RPMI7951 (cell line): ENCODE measurements around the gene RBM42. TPM values are rescaled to one million over a fixed set of nuclear protein-coding genes. Genes with fewer than 3 reads are reported as not detected.

ENCODE experiments used
- DNase-seq: peaks from one replicate; pipeline ENCODE4 v3.0.0-alpha.2; 2012; ENCODE audit warnings: low read depth
- total RNA-seq: library from RNA; depleted of rRNA; stranded (reverse); fragments of >200 nt; shearing (Covaris generic); gene quantifications from 2 replicates; pipeline ENCODE4 v1.2.3, GENCODE V29; 2014

The RBM42 gene
- total RNA-seq, 1 experiment from 2014 or later = 90.8 TPM

DNA sequence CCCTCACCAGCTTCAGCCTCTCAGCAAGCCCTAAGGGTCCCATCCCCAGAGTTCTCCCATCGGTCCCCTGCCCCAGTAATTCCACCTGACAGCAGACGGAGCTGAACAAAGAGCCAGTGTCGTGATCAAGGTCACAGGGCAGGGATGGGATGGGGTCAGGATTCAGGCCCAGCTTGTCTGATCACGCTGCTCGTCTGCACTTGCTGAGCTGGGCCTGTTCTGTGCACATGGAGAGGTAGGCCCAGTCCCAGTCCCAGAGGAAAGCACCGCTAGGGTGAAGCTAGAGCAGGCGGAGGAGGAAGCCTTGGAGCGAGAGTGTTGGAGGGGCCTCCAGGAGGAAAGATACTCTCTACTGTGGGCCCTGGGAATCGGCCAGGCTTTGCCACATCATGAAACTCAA lies 7.1 kb upstream of the RBM42 start:
- no peak for DNase-seq

DNA sequence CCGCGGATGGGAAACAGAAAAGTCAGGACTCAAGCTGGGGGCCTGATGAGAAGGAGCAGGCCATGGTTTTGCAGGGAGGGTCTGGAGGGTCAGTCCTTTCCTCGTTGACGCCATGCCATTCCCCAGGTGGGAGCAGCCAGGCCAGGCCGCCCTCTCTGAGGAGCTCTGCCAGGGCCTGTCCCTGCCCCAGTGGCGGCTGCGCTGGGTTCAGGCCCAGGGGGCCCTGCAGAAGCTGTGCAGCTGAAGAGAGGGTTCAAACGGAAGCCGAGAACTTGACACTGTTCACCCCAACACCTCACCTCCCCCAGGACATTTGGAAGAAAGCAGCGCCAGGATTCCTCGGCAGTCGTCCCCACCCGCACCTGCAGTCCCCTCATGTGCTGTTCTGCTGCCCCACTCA lies 6.1 kb upstream of the RBM42 start:
- no peak for DNase-seq

DNA sequence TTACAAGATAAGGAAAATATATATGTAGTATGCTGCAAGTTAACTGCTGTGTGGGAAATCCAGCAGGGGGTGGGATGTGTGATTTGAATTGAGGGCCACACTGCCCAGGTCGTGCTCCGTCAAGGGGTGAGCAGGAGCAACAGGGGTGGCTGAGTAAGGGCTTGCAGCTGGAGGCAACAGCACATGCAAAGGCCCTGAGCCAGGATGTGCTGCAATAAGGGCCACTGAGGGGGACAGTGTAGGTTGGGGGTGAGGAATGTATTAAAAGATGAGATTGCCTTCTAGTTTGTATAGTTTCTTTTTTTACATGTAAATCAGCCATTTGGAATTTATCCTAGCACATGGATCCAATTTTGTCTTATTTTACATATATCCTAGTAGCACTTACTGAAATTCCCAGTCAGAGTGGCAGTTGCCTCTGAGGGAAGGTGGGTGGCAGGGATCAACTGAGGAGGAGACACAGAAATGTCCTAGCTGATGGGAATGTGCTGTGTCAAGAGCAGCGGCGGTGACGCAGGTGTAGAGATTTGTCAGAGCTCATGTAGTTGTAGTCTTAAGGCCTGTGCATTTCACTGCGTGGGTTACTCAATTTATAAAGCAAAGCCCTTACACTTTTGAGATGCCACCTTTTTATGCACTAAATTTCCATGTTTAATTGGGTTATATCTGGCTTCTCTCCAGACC lies 5.4 kb upstream of the RBM42 start:
- DNase-seq = no peak

- no peak for DNase-seq
Measured at GRCh38 chr19:35628264-35628564, 622 bp upstream of the RBM42 start.

DNA sequence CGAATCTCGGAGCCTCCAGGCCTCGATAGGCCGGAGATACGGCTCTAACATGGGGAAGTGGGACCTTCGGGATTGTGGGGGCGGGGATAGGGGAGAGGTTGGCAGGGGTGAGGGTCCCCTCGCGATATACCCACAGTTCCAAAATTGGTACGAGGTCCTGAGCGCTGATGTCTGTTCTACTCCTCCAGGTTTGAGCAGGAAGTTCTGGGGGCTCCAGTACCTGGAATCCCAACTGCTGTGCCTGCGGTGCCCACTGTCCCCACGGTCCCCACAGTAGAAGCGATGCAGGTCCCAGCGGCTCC lies 447 bp downstream of the RBM42 start:
- no peak for DNase-seq

DNA sequence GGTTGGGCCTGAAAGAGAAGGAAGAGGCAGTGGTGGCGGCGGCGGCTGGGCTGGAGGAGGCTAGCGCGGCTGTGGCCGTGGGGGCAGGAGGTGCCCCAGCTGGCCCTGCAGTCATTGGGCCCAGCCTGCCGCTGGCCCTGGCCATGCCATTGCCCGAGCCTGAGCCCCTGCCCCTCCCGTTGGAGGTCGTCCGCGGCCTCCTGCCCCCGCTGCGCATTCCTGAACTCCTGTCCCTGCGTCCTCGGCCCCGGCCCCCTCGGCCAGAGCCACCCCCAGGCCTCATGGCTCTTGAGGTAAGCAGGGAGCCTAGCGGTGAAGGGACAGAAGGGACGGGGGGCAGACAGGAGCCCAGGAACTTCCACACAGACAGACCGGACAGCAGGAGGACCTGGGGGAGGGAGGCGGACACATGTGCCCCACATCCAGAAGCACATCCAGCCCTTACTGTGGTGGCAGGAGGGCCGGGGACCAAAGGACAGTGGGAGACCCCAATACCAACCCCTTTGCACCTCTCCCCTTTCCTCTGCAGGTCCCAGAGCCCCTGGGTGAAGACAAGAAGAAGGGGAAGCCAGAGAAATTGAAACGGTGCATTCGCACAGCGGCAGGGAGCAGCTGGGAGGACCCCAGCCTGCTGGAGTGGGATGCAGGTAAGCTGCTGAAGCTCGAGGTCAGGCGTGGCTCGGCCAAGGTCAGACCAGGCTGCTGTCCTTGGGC lies 5.0 kb downstream of the RBM42 start:
- no peak for DNase-seq

GRCh38 chr19:35636651-35637050 lies 7.8 kb downstream of the RBM42 start:
- DNase-seq = no peak

DNA sequence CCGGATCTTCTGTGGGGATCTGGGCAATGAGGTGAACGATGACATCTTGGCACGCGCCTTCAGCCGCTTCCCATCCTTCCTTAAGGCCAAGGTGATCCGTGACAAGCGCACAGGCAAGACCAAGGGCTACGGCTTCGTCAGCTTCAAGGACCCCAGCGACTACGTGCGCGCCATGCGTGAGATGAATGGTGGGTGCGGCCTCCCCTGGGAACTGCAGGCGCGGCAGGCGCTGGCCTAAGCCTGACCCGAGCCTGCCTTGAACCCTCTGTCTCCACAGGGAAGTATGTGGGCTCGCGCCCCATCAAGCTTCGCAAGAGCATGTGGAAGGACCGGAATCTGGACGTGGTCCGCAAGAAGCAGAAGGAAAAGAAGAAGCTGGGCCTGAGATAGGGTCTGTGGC lies 8.3 kb downstream of the RBM42 start:
- DNase-seq = no peak

- DNase-seq = no peak
Measured at GRCh38 chr19:35639321-35639639, 10.4 kb downstream of the RBM42 start.

GRCh38 chr19:35639863-35640262 lies 11.0 kb downstream of the RBM42 start:
- no peak for DNase-seq

DNA sequence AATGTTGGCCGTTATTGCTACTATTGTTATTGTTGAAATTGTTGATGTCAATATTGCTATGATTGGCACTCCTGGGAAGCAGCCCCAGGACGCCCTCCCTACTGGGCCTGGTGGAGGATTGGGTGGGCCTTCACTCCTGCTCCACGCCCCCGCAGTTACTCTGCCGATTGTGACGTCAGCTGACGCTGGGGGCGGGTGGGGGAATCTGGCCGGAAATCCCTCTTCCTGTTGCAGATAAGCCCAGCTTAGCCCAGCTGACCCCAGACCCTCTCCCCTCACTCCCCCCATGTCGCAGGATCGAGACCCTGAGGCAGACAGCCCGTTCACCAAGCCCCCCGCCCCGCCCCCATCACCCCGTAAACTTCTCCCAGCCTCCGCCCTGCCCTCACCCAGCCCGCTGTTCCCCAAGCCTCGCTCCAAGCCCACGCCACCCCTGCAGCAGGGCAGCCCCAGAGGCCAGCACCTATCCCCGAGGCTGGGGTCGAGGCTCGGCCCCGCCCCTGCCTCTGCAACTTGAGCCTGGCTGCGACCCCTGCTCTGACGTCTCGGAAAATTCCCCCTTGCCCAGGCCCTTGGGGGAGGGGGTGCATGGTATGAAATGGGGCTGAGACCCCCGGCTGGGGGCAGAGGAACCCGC lies 12.8 kb downstream of the RBM42 start, which contains the start of gene ETV2:
Gene ETV2, plus strand, starts transcription at position 231 of the 637 bp plus-strand sequence. CDS start 716 bp downstream, outside the sequence.
- DNase-seq = peak; percentile 26

DNA sequence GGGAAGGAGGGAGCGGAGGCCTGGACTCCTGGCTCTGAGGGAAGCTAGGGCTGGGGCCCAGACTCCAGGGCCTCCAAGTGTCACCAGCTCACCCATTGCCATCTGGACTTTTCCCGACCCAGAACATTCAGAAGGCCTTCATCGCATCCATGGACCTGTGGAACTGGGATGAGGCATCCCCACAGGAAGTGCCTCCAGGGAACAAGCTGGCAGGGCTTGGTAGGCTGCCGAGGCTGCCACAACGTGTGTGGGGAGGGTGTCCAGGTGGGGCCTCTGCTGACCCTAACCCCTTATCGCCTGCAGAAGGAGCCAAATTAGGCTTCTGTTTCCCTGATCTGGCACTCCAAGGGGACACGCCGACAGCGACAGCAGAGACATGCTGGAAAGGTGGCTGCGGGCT lies 13.5 kb downstream of the RBM42 start:
- peak; percentile 32 for DNase-seq

DNA sequence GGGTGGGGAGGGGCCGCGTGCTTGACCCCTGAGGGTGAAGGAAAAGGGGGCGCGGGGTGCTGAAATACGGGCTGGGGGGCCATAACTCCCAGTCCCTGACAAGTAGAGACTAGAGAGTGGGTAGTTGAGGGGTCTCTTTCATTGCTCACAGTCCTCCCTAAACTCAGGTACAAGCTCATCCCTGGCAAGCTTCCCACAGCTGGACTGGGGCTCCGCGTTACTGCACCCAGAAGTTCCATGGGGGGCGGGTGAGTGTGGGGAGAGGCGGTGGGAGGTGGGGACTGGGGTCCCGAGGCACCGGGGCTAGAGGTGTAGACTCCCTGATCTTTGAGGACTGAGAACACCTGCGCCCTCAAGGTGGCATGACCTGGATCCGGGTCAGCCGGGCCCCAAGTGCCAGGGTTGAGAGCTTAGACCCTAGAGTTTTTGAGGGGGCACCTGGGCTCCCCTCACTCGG lies 14.0 kb downstream of the RBM42 start:
- no peak for DNase-seq

- DNase-seq = peak; percentile 84
Measured at GRCh38 chr19:35643255-35644205, 14.7 kb downstream of the RBM42 start.

- peak; percentile 96 for DNase-seq
Measured at GRCh38 chr19:35644206-35644986, 15.6 kb downstream of the RBM42 start.

DNA sequence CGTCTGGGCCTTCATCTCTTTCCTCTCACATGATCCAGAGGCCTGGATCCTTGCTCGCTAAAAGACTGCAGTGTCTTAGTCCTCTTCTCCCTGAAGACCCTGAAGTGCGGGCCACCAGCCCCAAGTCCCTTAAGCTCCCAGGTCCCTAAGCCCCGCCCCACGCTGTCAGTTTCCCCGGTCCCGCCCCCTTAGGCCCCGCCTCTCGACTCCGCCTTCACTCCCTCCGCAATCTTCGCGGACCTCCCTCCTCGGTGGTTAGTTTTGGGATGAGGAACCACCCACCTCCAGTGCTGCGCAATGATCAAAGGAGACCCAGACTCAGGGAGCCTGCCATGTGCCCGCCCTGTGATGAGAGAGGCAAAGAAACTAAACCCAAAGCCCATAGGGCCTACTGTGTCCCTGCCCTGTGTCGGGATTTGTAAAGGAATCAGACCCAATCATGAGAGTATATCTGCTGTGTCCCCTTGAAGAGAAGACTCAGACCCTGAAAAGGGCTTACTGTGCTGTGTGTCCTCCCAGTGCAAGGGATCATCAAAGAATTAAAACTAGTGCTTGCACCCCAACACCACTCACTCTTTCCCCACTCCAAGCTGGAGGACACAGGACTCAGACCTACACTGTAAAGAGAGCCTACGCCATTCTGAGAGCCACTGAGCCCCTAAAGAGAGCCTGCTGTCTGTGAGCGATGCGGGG lies 16.3 kb downstream of the RBM42 start:
- DNase-seq = peak; percentile 71

DNA sequence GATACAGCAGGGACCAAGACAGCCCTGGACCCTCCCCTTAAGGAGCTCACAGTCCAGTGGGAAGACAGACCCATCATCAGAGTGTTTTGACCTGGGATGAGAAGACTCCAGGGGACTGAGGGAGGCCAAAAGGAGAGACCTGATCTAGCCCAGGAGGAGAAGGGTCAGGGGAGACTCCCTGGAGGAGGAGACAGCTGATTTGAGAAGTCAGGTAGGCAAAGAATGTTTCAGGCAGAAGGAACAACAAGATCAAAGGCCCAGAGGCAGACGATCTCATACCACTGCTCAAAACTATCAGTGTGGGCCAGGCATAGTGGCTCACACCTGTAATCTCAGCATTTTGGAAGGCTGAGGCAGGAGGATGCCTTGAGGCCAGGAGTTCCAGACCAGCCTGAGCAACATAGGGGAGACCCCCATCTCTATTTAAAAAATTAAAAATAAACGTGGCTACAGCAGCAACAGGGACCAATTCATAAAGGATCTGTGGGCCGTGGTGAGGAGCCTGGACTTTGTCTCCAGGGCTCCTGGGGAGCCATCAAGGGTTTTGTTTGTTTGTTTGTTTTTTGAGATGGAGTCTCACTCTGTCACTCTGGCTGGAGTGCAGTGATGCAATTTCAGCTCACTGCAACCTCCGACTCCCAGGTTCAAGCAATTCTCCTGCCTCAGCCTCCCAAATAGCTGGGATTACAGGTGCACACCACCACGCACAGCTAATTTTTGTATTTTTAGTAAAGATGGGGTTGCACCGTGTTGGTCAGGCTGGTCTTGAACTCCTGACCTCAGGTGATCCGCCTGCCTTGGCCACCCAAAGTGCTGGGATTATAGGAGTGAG lies 17.1 kb downstream of the RBM42 start:
- DNase-seq = no peak

DNA sequence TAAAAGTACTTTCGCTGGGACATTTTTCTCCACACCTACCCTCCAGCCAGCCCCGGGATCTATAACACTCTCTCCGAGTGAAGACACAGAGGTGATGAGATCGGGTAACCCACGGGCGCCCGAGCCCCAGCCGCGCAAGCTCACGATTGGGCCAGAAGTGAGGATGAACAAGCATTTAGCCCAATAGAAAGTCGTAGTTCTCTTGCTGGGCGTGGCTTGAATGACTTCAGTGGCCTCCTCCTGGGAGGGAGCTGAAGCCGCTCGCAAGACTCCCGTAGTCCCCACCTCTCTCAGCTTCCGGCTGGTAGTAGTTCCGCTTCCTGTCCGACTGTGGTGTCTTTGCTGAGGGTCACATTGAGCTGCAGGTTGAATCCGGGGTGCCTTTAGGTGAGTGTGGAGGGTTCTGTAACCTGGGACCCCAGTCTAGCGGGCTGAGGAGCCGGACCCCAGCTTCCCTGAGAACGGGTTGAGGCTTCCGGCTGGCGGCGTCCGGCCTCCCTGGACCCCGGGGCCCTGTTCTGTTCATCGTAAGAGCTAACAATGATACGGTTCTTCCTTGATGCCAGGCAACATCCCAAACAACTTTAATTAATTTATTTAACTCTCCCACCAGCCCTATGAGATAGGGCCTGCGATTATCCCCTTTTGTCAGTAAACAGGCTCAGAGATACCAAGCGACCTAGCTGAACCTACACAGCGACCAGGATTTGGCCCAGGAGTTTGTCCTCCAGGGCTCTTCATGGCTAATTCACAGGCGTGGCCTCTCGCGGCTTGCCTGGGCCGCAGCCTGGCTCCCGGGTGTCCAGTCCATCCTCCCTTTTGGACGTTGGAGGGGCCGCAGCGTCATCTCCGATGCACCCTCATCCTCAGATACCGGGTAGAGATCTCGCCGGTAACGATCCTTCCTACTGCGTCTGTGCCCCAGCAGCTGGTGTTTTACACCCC lies 19.5 kb downstream of the RBM42 start, which contains the start of gene COX6B1:
Gene COX6B1, plus strand, starts transcription at position 307 of the 945 bp plus-strand sequence. CDS start 2,921 bp downstream, outside the sequence.
- DNase-seq = peak; percentile 98

GRCh38 chr19:35650581-35650980 lies 21.7 kb downstream of the RBM42 start:
- DNase-seq = no peak
